ENCODE results near the gene LRRC4C. TPM values are rescaled to one million over a fixed set of nuclear protein-coding genes. Genes with fewer than 3 reads are reported as not detected.

Gene LRRC4C
- total RNA-seq, 1 donor from 2014 or later: not detected

GRCh38 chr11:40125054-40125453 lies 1334.4 kb downstream of the LRRC4C start:
- TF ChIP-seq CTCF (IDR thresholded peaks at IDR 0.05): peak in 1 of 3 experiments; percentile 28
- intact Hi-C loops (cut with DNase I): no loop called here
- Histone ChIP-seq H3K27ac (no peak overlapping the region), H3K4me3 (no peak overlapping the region), H3K27me3 (no peaks in the 10 kb centered on the region), H3K36me3 (no peaks in the 10 kb centered on the region), H3K9me3 (peaks cover 0 to 4% of the 10 kb centered on the region in 2 donors), H3K4me1 (no peaks in the 10 kb centered on the region)
- DNase-seq (ENCODE audit: low spot score in 2 of 2): no peak

- Histone ChIP-seq H3K27me3 (no peaks in the 10 kb centered on the region), H3K4me3 (no peak overlapping the region), H3K4me1 (no peaks in the 10 kb centered on the region), H3K9me3 (peaks cover 0 to 4% of the 10 kb centered on the region in 2 donors), H3K27ac (no peak overlapping the region), H3K36me3 (no peaks in the 10 kb centered on the region)
- intact Hi-C loops (cut with DNase I): no loop called here
- DNase-seq (ENCODE audit: low spot score in 2 of 2): no peak
- TF ChIP-seq CTCF (IDR thresholded peaks at IDR 0.05): no peak
These were observed 1339.8 kb downstream of the LRRC4C start for GRCh38 chr11:40119661-40120060.

GRCh38 chr11:40118780-40119179 lies 1340.7 kb downstream of the LRRC4C start:
- intact Hi-C loops (cut with DNase I): no loop called here
- H3K27ac ChIP-seq: no peak overlapping the region
- no peak overlapping the region for H3K4me3 ChIP-seq
- peaks cover 0 to 4% of the 10 kb centered on the region in 2 donors for H3K9me3 ChIP-seq
- no peak for DNase-seq (ENCODE audit: low spot score in 2 of 2)
- no peaks in the 10 kb centered on the region for H3K36me3 ChIP-seq
- no peaks in the 10 kb centered on the region for H3K27me3 ChIP-seq
- no peaks in the 10 kb centered on the region for H3K4me1 ChIP-seq
- no peak for TF ChIP-seq CTCF (IDR thresholded peaks at IDR 0.05)

- Histone ChIP-seq H3K27me3 (no peaks in the 10 kb centered on the region), H3K36me3 (no peaks in the 10 kb centered on the region), H3K4me1 (no peaks in the 10 kb centered on the region), H3K4me3 (no peak overlapping the region), H3K9me3 (no peaks in the 10 kb centered on the region), H3K27ac (no peak overlapping the region)
- TF ChIP-seq CTCF (IDR thresholded peaks at IDR 0.05): no peak
- intact Hi-C loops (cut with DNase I): no loop called here
- no peak for DNase-seq (ENCODE audit: low spot score in 2 of 2)
These were observed 1341.4 kb downstream of the LRRC4C start for GRCh38 chr11:40118026-40118425.

- Histone ChIP-seq H3K27me3 (no peaks in the 10 kb centered on the region), H3K4me1 (no peaks in the 10 kb centered on the region), H3K27ac (no peak overlapping the region), H3K36me3 (no peaks in the 10 kb centered on the region), H3K4me3 (no peak overlapping the region), H3K9me3 (no peaks in the 10 kb centered on the region)
- no peak for TF ChIP-seq CTCF (IDR thresholded peaks at IDR 0.05)
- intact Hi-C loops (cut with DNase I): no loop called here
- no peak for DNase-seq (ENCODE audit: low spot score in 2 of 2)
These were observed 1354.4 kb downstream of the LRRC4C start for GRCh38 chr11:40104941-40105550.

GRCh38 chr11:40100781-40101180 lies 1358.7 kb downstream of the LRRC4C start:
- no peak for DNase-seq (ENCODE audit: low spot score in 2 of 2)
- no peaks in the 10 kb centered on the region for H3K9me3 ChIP-seq
- intact Hi-C loops (cut with DNase I): no loop called here

More at GRCh38 chr11:40100781-40101180, 1358.7 kb downstream of the LRRC4C start:
- TF ChIP-seq CTCF (IDR thresholded peaks at IDR 0.05): no peak
- Histone ChIP-seq H3K27me3 (no peaks in the 10 kb centered on the region), H3K36me3 (no peaks in the 10 kb centered on the region), H3K4me3 (no peak overlapping the region), H3K27ac (no peak overlapping the region), H3K4me1 (no peaks in the 10 kb centered on the region)

Measured in ascending aorta (tissue), 2 donors.